KOPT-K1 (cell line): Measurements from ENCODE around the gene PAIP1.
A peak's percentile ranks its signal among the peaks of the same experiment; 100 is the strongest.
"Not testable (repeated sequence)": the region's sequence is repeated elsewhere in the genome, so short reads cannot be mapped to it uniquely, and the experiment has no call there.

Experiments used
- H3K27ac ChIP-seq: fragments of 200-600 bp; sonication (generic); 2 replicates; pipeline ENCODE4 v1.5.1; 2016; ENCODE audit warnings: antibody characterized with exemption, mild to moderate bottlenecking, low read depth, low read length; ENCODE audit not compliant: poor library complexity, severe bottlenecking
- H3K36me3 ChIP-seq: fragments of 200-600 bp; sonication (generic); 2 replicates; pipeline ENCODE4 v1.5.1; 2017; ENCODE audit warnings: antibody characterized with exemption, mild to moderate bottlenecking, low read length, moderate library complexity; ENCODE audit not compliant: insufficient read depth
- H3K9me3 ChIP-seq: fragments of 200-600 bp; sonication (generic); 2 replicates; pipeline ENCODE4 v1.5.1; 2017; ENCODE audit warnings: antibody characterized with exemption, low read length, mild to moderate bottlenecking; ENCODE audit not compliant: insufficient read depth, poor library complexity, severe bottlenecking

Gene PAIP1

DNA sequence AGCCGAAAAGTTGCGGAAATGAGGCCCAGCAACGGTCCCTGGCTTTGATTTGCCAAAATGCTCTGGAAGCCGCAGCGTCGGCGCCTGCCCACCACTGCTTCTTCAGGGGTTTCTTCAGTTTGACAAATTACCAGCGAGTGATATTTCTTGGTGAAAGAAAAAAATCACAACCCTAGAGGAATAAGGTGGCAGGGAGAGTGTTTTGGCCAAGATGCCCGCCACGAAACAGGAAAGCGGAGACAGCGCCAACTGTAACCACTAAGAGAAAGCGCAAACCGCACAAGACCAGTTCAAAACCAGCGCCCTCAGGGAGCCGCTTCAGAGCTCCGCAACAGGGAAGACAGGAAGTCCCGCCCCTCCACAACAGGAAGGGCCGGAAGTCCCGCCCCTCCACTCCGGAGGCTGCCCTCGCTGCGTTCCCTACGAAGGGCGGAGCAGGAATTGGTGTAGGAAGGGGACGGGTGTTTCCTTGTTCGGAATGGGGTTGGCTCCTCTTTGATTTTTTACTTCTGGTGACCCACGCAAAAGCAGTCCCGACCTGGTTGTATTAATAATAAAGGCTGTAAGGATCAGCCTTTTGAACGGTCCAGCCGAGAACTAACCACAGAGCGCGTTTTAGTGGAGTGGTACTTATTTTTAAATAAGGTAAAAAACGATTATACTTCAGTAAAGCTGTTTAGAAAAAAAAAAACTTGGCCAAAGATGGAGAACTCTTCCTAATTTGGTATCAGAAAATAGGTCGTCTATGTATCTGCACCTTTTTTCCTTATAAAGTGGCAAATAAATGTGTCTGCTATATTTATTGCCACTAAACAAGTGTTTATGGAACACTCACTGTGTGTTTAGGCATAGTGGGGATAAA lies 41.8 kb downstream of the PAIP1 start, which contains the start of gene C5orf34:
C5orf34 (minus strand) TSS at position 333 of the 862 bp plus-strand sequence. CDS start 5,809 bp downstream, outside the sequence.
- no peaks in the 10 kb centered on the region for H3K36me3 ChIP-seq
- H3K9me3 ChIP-seq: no peaks in the 10 kb centered on the region
- peak within 1 kb of the TSS; percentile 86 for H3K27ac ChIP-seq

DNA sequence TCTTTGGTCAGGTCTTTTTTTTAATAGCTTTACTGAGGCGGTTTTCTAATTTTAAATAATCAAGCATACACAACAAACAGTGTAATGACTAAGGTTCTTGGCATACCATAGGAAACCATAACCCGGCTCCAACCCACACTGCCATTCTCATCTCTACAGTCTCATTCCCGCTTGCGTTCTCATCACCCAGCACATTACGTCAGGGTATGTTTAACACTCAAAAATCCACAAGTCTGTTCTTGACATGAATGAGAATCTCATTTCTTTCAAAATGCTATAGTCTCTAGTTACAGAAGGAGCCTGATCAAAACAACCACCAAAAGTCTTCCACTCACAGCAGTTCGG lies 42.4 kb downstream of the PAIP1 start:
- Histone ChIP-seq H3K36me3 (no peaks in the 10 kb centered on the region), H3K27ac (peak overlapping the region; percentile 86), H3K9me3 (no peaks in the 10 kb centered on the region)

DNA sequence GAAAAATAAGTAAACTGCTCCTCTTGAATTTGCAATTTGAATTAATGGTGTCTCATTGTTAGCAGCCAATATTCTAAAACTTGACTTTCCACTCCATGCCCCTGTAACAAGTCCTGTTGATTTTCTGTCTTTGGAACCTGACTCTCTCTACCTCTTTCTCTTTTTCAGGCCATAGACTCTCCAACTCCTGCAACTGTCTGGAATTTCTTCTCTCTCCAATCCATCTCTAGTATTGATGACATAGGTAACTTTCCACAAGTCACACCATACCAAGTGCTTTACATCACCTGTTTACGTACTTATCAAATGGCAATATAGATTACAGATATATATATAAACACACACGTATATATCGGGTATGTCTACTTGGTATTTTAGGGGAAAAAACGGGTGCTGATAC lies 42.9 kb downstream of the PAIP1 start:
- peak overlapping the region; percentile 86 for H3K27ac ChIP-seq
- no peaks in the 10 kb centered on the region for H3K9me3 ChIP-seq
- H3K36me3 ChIP-seq: peaks cover 3% of the 10 kb centered on the region

DNA sequence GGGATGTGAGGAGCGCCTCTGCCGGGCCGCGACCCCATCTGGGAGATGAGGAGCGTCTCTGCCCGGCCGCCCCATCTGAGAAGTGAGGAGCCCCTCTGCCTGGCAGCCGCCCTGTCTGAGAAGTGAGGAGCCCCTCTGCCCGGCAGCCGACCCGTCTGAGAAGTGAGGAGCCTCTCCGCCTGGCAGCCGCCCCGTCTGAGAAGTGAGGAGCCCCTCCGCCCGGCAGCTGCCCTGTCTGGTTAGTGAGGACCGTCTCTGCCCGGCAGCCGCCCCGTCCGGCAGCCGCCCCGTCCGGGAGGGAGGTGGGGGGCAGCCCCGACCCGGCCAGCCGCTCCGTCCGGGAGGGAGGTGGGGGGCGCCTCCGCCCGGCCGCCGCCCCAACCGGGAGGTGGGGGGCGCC lies 45.8 kb downstream of the PAIP1 start:
- H3K27ac ChIP-seq, H3K9me3 ChIP-seq: not testable (repeated sequence)
- peaks cover 32% of the 10 kb centered on the region for H3K36me3 ChIP-seq

DNA sequence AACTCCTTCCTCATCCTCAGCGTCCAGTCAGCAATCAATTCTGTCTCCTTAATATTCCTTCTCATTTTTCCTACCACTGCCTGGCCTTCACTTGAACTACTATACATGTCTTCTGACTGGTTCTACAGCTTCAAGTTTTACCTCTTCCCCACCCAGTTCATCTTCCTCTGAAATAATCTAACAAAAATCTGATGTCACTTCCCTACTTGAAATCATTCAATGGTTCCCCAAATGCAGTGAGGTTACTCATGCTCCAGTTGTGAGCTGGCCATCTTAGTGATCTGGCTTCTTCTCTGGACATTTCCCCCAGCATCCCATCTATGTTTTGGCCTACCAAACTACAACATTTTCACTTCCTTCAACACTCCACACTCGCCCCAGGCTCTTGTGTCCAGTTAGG lies 58.3 kb downstream of the PAIP1 start:
- Histone ChIP-seq H3K36me3 (peaks cover 22% of the 10 kb centered on the region), H3K9me3 (no peaks in the 10 kb centered on the region), H3K27ac (no peak overlapping the region)

DNA sequence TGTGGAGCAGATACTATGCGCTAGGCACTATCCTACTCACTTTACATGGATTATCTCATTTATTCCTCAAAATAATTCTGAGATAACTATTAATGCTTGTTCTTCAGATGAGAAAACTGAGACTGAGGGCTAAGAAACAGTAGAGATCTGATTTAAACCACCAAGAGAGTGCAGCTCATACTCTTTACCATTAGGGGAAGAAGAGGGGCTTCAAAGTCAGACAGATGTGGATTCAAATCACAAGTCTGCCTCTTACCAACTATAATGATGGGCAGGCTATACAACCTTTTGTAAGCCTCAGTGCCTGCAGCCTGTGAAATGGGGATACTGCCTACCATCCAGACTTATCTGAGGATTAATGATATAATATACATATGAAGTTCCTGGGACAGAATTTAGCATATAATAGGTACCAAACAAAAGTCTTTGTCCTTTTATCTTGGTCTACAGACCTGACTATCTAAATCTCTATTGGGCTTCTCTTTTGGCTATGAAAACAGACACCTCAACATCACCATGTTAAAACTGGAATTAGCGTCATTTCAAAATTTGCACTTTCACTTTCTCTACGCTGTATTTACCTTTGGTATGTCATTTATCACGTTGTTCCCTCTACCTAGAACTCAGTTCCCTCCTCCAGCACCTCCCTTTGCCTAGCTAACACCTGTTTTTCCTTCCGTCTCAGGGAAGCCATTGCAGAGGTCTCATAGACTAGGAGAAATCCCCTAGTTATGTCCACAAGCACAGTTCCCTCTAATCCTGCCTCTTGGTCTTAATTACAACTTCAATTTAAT lies 59.4 kb downstream of the PAIP1 start:
- peaks cover 20% of the 10 kb centered on the region for H3K36me3 ChIP-seq
- no peaks in the 10 kb centered on the region for H3K9me3 ChIP-seq
- no peak overlapping the region for H3K27ac ChIP-seq

DNA sequence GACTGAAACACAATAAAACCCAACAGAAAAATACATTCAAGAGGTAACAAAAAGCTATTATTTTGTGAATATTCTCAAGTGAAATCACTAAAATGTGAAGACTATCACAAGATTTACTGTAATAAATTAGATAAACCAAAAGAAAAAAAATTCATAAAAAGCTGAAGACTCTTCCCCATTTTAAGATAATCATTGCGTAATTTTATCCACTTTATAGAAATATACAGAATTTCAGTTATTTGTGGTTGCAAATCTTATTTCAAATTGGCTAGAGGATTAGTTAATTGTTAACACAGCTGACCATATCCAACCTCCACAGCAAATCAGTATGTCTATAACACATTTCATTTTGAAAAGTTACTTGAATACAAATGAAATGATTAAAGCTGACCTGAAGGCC lies 65.6 kb downstream of the PAIP1 start:
- H3K36me3 ChIP-seq: peaks cover 65% of the 10 kb centered on the region
- no peaks in the 10 kb centered on the region for H3K9me3 ChIP-seq
- no peak overlapping the region for H3K27ac ChIP-seq

DNA sequence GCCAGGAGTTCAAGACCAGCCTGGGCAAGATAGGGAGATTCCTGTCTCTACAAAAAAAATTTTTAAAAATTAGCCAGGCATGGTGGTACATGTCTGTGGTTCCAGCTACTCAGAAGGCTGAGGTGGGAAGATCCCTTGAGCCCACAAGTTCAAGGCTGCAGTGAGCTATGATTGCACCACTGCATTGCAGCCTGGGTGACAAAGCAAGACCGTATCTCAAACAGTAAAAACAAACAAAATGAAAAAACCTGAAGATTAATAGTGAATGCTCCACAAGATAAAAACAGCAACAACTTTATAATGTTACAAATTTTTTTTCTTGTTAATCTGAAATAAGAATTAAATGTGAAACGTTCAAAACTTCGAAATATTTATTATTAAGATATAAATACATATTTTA lies 70.5 kb downstream of the PAIP1 start:
- H3K27ac ChIP-seq: no peak overlapping the region
- H3K36me3 ChIP-seq: peaks cover 44% of the 10 kb centered on the region
- no peaks in the 10 kb centered on the region for H3K9me3 ChIP-seq

DNA sequence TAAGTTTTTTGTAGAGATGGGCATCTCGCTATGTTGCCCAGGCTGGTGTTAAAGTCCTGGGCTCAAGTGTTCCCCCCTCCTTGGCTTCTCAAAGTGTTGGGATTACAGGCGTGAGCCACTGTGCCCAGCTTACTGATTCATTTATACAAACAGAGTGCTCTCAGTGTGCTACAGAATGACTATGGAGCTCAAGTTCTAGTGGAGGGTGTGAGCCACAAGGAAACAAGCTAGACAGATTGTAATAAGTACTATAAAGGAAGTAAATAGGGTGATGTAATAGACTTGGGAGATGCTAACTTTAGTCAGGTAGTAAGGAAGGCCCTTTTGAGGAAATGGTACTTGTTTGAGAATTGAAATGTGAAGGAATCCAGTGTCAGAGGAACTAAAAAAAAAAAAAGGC lies 71.5 kb downstream of the PAIP1 start:
- peak overlapping the region; percentile 94 for H3K27ac ChIP-seq
- H3K9me3 ChIP-seq: no peaks in the 10 kb centered on the region
- H3K36me3 ChIP-seq: peaks cover 34% of the 10 kb centered on the region

DNA sequence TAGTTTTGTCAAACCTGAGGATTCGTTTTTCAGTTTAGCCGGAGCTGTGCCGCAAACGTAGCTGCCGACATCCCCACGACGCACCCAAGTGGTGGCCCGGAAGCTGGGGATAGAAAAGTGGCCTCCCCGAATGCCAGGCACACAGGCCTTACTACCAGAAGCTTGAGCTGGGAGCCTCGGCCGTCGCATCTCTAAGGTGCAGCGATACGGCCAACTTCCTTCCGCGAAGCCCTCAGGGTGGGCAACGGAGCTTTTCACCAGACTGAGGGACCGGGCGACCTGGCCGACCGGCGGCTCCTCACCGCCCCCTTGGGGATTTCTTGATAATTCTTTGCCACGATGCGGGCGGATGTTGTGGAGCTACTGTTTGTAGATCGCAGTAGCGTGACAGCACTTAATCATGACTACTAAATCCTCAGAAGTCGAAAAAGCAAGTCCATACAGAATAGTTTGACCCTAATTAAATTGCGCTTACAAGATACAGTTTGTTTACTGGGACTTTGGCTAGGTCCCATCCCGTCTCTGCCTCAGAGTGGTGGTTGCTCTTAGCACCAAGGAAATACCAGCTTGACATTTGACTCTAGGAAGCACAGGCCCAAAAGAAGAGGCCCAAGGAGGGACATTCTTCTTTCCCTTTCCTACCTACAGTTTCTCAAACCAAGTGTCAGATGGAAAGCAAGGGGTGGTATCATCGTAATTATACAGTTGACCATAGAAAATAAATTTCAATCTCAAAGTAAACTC lies 72.6 kb downstream of the PAIP1 start:
- Histone ChIP-seq H3K36me3 (peaks cover 23% of the 10 kb centered on the region), H3K9me3 (no peaks in the 10 kb centered on the region), H3K27ac (peak overlapping the region; percentile 94)

DNA sequence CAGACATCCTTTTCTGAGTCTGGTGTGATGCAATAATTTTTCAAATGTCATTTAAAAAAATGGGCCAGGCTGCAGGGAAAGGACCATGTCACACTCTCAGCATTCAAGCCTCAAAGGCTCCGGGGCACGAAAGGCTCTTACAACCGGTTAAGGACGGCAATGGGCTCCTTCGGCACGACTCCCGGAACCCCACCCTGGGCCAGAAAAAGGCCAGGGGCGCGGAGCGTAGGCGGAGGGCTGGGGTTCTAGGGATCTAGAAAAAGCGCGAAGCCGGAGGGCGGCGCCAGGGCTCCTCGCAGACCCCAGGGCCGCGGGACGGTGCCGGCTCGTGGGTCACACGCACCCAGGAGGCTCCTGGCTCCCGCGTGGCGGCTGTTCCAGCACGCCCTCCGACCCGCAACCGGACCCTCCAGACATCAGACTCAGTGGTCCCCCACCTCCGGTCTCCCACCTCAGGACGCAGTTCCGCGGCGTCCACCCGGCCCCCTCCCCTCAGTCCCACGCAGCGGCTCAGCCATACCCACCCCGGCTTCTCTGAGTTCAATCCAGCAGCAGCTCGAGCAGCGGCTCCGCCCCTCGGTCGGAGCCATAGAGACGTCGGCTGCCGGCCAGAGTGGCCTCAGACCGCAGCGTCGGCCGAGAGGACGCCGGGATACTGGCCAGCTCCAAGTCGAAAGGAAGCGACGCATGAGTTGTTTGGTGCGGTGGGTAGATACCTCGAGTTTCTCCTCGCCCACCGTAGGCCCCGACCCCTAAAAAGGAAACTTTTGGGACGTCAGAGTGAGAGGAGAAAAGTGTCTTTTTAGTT lies 73.4 kb downstream of the PAIP1 start, which contains the start of gene TMEM267:
TMEM267 (minus strand) TSS at position 568 of the 808 bp plus-strand sequence. CDS start 29,896 bp downstream, outside the sequence.
- H3K36me3 ChIP-seq: peaks cover 15% of the 10 kb centered on the region
- no peaks in the 10 kb centered on the region for H3K9me3 ChIP-seq
- H3K27ac ChIP-seq: peak within 1 kb of the TSS; percentile 94

DNA sequence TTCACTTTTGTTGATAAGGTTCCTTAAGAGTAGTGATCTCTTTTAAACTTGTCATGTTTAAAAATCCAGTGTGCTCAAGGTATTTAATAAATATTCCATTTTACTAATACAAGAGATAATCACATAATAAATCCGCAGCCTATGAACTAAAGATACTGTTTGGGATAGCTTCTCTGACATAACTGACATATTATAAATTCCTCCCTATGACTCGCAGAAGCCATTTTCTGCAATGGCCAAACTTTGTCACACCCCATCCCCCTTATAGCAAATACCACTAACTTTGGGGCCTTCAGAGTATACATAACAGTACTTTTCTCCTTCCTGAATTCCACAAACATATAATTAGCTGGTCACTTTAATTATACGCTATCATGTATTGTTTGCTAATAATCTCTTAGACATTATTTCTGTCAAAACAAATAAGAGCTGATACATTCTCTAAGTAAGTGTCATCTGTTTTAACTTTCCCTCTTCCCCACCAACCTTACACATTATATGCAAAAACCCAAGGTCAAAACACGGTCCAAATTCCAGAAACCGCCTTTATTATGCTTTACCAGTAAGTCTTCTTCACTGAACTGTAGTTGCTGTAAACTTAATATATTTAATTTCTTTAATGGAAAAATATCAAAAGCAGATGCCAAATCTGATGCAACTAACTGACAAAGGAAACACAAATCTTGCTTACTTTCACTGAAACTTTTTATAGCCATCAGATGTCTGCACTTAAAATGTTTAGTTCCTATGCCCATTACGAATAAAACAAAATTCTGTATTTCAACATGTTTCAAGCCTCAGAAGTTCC lies 74.2 kb downstream of the PAIP1 start:
- H3K9me3 ChIP-seq: no peaks in the 10 kb centered on the region
- peaks cover 7% of the 10 kb centered on the region for H3K36me3 ChIP-seq
- H3K27ac ChIP-seq: peak overlapping the region; percentile 94
